NCI-H510A treated with DMSO at 0.1 percent for 48 hours (cell line): ENCODE measurements around the gene CBL.

Experiments used
- DNase-seq: peaks from one replicate; lab custom pipeline; 2025; lab: John Stamatoyannopoulos, UW

CBL gene

GRCh38 chr11:119346605-119347004 lies 140.5 kb downstream of the CBL start, which contains the start of gene MFRP:
TSS of gene MFRP (minus strand) at chr11:119346705. CDS start at chr11:119346513, 192 bp downstream.
- DNase-seq, result no peak

DNA sequence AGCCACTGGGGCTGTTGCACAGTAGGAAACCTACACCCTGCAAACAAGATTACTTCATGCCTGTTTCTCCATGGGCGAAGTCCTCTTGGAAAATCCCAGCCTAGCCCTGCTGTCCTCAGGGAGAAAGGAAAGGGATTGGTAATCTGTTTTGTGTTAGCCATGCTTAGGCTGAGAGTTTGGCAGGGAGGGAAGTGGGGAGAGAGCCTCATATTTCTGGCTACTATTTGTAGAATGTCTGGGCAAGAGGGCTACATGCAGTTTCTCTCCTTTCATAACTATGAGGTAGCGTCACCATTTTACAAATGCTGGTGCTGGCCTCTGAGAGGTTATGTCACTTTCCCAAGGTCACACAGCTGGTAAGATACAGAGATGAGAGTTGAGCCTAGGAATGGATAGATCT lies 141.1 kb downstream of the CBL start:
- DNase-seq, result no peak

- no peak for DNase-seq
Observed at GRCh38 chr11:119347940-119348605, 141.9 kb downstream of the CBL start.

DNA sequence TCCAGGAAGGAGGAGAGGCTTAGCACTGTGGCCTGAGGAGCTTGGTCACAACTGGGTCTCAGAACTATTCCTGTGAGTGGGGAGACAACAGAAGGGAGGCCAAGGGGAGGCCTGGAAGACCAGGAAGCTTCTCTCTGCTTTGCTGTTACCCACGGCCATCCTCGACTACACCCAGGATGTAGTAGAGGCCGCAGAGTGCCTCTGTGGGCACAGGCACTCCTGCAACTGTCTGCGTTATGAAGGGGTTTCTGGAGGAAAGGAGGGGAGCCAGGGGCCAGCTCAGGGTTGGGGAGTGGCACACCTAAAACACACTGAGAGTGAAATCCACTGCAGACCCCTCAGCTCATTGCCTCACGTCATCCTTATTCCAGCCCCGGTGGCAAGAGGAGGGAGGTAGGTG lies 144.2 kb downstream of the CBL start:
- DNase-seq, result no peak

GRCh38 chr11:119351232-119351631 lies 145.1 kb downstream of the CBL start:
- DNase-seq, result no peak

- DNase-seq, result peak; percentile 73
Observed at GRCh38 chr11:119352857-119353260, 146.7 kb downstream of the CBL start.

- DNase-seq, result no peak
Observed at GRCh38 chr11:119355091-119355843, 149.1 kb downstream of the CBL start.

DNA sequence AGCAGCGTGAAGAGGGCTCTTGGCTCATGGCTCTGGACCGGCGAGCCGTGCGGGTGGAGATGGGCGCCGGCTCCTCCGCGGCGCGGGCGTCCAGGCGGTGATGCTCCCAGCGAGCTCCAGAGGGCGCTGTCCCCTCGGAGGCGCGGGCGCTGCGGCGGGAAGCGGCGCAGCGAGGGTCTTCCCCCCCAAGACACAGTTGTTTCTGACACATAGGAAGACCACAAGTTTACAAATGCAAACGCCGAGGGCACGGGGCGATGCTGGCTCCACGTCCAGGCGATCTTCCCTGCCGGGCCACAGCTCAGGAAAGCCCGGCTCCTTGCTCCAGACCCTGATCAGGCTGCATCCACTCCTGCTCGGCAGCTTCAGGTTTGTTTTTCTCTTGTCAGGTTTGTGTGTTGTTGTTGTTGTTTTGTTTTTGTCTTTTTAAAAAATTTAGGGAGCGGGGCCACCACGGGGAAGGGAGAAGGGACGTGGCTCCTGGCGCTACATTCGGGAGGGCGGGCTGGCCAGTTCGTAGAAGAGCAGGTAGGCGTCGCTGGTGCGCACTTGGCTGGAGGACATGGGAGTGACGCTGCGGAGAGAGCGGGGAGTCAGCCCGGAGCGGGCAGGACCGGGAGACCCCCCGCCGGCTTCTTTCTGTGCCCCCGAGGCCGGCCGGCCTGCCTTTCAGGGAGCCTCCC lies 150.4 kb downstream of the CBL start:
- DNase-seq, result peak; percentile 66

GRCh38 chr11:119357074-119357473 lies 150.9 kb downstream of the CBL start:
- no peak for DNase-seq
